LNCaP clone FGC (cell line): ENCODE results near the gene CRYGB.

Experiments
- DNase-seq: peaks from one replicate; pipeline ENCODE4 v3.0.0-alpha.2; 2011; ENCODE audit warnings: low read depth
- H3K4me3 ChIP-seq: 2 replicates; pipeline ENCODE4 v1.5.1; 2011; ENCODE audit warnings: mild to moderate bottlenecking, low read depth, low read length, control low read depth
- TF ChIP-seq, protein P1 (sequence below): IDR thresholded peaks from 2 replicates; pipeline ENCODE4 v1.5.1; 2012; ENCODE audit warnings: mild to moderate bottlenecking; ENCODE audit not compliant: control insufficient read depth, insufficient read depth; ENCODE audit errors: extremely low read depth

CRYGB gene

DNA sequence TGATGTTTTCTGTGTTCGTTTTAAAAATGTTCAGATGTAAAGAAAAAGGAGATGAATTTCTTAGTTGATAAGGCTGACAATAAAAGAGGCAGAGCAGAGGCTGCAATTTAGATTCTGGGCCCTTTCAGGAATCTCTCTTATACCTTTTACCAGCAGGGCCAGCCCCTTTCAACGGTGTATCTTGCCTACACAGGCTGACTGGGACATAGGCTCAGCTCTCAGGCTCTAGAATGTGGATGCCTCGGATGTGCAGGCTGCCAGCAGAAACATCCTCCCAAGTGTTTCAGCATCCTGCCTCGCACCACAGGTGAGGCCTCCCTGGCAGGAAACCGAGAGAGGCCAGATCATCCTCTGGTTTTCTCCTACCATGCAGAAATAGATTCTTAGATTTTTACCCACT is 40.5 kb upstream of the CRYGB start:
- TF ChIP-seq, protein P1, sequence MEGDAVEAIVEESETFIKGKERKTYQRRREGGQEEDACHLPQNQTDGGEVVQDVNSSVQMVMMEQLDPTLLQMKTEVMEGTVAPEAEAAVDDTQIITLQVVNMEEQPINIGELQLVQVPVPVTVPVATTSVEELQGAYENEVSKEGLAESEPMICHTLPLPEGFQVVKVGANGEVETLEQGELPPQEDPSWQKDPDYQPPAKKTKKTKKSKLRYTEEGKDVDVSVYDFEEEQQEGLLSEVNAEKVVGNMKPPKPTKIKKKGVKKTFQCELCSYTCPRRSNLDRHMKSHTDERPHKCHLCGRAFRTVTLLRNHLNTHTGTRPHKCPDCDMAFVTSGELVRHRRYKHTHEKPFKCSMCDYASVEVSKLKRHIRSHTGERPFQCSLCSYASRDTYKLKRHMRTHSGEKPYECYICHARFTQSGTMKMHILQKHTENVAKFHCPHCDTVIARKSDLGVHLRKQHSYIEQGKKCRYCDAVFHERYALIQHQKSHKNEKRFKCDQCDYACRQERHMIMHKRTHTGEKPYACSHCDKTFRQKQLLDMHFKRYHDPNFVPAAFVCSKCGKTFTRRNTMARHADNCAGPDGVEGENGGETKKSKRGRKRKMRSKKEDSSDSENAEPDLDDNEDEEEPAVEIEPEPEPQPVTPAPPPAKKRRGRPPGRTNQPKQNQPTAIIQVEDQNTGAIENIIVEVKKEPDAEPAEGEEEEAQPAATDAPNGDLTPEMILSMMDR: no peak
- no peak for DNase-seq
- no peak overlapping the region for H3K4me3 ChIP-seq

DNA sequence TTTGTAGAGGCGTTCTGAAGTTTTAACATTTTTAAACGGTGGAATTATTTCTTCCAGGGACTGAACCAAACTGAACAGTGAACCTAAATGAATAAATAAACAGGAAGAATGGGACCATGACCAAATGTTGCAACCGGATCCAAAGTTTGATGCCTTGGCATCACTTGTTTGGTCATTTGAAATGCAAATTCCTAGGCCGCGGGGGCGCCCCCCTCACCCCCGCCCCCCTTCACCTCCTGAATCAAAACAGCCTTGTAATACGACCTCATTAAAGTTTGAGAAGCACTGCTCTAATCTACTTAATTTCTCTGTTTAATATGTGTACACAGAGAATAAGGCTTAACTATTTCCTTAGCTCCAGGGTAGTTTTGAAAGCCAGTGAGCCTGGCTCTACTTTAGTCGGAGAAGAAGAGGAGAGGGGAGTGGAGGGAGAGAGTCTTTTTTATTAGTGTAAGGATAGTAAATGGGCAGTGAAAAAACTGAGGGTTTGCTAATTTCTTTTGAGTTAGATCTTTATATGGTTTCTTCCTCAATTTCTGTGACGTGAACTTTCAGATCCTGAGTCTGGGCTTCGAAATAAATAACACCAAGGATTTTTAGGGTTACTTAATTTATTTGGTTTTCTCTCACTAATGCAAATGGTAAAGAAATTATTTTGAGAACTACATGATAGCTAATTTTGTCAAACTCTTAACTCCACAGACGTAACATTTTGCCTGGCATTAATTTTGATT is 38.2 kb upstream of the CRYGB start:
- TF ChIP-seq, protein P1: no peak
- H3K4me3 ChIP-seq: no peak overlapping the region
- no peak for DNase-seq

DNA sequence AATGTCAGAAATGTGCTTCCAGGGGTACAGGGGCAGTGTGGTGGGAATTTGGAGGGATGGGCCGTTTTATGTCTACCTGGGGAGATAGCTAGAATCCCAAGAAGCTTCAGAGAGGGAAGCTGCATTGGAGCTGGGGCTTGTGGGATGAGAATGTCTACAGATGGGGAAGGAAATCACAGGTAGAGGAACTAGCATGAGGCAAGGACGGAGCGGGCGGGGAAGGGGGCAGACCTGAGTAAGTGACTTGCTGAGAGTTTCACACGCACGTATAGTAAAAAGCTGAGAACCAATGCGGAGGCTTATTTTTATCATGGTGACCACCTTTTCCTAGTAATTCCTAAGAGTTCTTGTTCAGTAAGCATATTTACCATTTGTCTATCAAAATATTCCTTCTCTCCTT is 37.6 kb upstream of the CRYGB start:
- TF ChIP-seq, protein P1: no peak
- no peak overlapping the region for H3K4me3 ChIP-seq

DNA sequence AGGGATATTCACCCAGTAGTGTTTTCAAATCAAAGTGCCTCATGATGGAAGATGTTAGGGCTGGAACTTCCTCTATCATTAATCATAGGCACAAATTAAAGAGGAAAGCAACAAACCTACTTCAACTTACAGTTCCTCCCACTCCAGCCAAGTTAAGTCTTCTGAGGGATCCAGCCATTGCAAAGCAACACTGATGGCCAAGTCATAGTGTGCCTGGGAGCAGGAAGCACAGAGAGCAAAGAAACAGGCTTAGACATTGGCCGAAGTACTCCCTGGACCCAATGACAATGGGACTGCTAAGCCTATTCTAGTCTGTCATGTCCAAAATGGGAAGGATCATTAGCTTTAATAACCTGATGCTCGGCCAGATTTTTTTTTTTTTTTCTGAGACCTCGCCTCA is 36.9 kb upstream of the CRYGB start:
- DNase-seq: no peak
- H3K4me3 ChIP-seq: no peak overlapping the region
- TF ChIP-seq, protein P1: no peak

More for the DNA sequence above, 37.6 kb upstream of the CRYGB start:
- no peak for DNase-seq

DNA sequence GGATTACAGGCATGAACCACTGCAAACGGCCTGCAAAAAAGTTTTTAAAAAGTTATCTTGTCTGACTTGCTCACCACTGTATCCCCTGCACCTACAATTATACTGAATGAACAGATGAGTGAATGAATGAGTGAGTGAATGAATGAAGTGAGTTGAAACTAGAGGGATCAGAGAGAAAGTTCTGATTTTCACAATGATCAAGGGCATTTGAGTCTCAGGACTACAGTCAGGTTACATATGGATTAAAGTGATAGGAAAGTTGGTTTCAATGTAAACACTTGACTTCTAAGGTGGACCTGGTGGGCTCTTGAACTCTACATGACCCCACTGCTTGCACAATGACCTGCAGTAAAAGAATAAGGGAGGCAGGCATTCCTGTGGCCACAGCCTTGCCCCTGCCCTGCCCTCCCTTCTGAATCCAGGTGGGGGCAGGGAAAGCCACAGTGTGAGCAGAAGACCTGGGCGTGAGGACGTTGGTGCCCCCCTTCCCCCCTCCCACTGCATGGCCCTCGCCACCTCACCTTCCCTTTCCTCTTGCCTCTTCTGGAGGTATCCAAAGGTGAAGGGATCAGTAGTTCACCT is 33.2 kb upstream of the CRYGB start:
- no peak overlapping the region for H3K4me3 ChIP-seq
- TF ChIP-seq, protein P1: no peak
- no peak for DNase-seq

DNA sequence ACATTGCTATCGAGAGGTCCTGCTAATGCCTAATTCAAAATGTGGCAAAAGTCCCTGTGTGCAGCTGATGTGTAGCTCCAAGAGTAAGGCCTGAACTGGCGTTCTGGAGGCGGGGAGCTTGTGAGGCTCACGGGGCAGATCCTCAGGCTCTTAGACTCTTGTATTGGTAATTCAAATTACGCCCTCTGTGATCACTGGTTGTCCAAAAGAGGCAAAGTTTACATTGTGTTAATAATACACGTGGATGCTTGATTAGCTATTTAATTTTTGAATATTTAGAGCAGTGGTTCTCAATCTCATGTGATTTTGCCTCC is 29.8 kb upstream of the CRYGB start:
- TF ChIP-seq, protein P1: no peak
- DNase-seq: no peak

More for the DNA sequence above, 29.8 kb upstream of the CRYGB start:
- no peak overlapping the region for H3K4me3 ChIP-seq
